GM19372 (cell line): ENCODE results near the gene ACAN.
"Not testable (repeated sequence)": the region's sequence is repeated elsewhere in the genome, so short reads cannot be mapped to it uniquely, and the experiment has no call there.

ENCODE experiments used
- ATAC-seq: cut with Tn5 transposase; IDR thresholded peaks from one replicate; pipeline ENCODE4 v1.9.1; 2021; ENCODE audit warnings: mild to moderate bottlenecking, low read depth, moderate library complexity; ENCODE audit not compliant: unreplicated experiment

Gene ACAN

GRCh38 chr15:88913017-88913849, 110.0 kb downstream of the ACAN start, which contains the start of gene MFGE8:
Gene MFGE8 (minus strand): TSS chr15:88913379. CDS start chr15:88913319, 60 bp downstream.
- ATAC-seq = peak; percentile 85

- ATAC-seq = no peak
Observed at GRCh38 chr15:88913850-88914169, 110.6 kb downstream of the ACAN start.

DNA sequence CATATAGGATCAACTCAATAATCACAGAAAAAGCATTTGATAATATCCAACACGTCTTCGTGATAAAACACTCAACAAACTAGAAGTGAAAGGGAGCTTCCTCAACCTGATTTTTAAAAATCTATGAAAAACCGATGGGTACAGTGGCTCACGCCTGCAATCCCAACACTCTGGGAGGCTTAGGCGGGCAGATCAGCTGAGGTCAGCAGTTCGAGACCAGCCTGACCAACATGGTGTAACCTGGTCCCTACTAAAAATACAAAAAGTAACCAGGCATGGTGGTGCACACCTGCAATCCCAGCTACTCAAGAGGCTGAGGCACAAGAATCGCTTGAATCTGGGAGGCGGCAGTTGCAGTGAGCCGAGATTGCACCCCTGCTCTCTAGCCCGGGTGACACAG, 112.1 kb downstream of the ACAN start:
- no peak for ATAC-seq

DNA sequence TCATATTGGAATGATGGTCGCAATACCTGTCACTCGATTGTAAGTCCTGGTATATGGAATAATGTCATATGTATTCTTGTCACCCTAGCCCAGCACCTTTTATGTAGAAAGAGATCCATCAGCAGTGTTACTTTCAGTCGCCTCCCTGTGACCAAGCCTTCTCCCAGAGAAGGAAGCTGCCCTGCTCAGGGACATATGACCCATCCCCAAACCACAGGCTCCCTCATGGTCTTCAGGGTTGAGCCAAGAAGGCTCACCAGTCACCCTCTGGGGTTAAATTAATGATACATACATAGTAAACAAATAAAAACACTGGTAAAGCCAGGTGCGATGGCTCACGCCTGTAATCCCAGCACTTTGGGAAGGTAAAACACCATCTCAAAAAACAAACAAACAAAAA, 114.5 kb downstream of the ACAN start:
- no peak for ATAC-seq

DNA sequence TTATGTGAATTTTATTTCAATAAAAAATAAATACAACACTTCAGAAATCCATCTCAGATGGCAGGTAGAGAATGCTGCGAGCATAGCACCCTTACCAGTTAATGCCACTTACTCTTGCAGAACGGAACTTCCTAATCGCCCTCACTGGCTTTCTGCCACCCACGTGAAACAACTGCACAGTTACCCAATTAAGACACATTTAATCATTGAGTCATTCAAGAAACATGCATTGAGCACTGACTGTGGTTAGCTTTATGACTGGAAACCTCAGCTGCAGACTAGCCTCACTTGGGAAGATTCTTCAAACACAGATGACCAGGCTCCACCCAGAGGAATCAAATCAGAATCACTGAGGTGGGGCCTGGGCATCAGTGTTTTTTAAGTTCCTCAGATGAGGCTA, 115.5 kb downstream of the ACAN start:
- ATAC-seq = no peak

DNA sequence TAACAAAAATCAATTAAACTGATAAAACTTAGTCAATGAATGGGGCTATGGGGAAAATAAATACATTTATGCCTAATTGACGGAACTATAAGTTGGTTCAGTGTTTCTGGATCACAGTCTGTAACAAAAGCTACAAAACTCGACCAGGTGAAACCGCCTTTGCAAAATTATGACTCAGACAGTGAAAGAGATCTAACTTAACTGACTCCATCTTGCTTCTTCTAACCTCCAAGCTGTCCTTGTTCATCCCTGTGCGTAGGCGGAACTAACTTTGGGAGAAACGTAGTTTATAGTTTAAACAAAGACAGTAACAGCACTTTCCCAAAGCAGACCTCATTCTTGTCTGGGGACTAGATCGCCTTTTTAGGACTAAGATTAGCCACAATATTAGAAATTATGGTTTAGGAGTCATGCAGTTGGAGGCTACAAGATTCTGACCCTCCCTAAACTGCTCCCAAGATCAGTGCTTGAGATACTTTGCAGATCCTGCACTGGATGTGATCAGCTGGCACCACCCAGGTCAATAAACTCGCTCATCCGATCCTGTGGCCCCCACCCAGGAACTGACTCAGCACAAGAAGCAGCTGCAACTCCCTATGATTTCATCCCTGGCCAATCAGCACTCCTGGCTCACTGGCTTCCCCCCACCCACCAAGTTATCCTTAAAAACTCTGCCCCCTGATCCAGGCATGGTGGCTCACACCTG, 117.1 kb downstream of the ACAN start:
- ATAC-seq = no peak

- not testable (repeated sequence) for ATAC-seq
Observed at GRCh38 chr15:88920892-88921435, 117.7 kb downstream of the ACAN start.
